Neuronal stem cell (in vitro differentiated cells): ENCODE results near the gene OBSCN.

Experiments used
- DNase-seq: peaks from one replicate; pipeline ENCODE4 v3.0.0-alpha.2; 2013; ENCODE audit warnings: low spot score
- H2AFZ ChIP-seq: one replicate; pipeline ENCODE4 v1.6.1; 2013; ENCODE audit warnings: mild to moderate bottlenecking, low read length, inconsistent platforms
- H2AK5ac ChIP-seq: 2 replicates; pipeline ENCODE4 v1.6.1; 2013; ENCODE audit warnings: low read depth, mild to moderate bottlenecking, inconsistent platforms, low read length, moderate library complexity, mixed read lengths
- H2BK120ac ChIP-seq: 2 replicates; pipeline ENCODE4 v1.6.1; 2013; ENCODE audit warnings: low read depth, mild to moderate bottlenecking, inconsistent platforms, low read length, moderate library complexity, mixed read lengths
- H2BK12ac ChIP-seq: one replicate; pipeline ENCODE4 v1.6.1; 2013; ENCODE audit warnings: low read length, inconsistent platforms
- H2BK15ac ChIP-seq: 2 replicates; pipeline ENCODE4 v1.6.1; 2013; ENCODE audit warnings: mild to moderate bottlenecking, low read length, inconsistent platforms, mixed read lengths
- H2BK5ac ChIP-seq: one replicate; pipeline ENCODE4 v1.6.1; 2013; ENCODE audit warnings: inconsistent platforms, mild to moderate bottlenecking, low read length, moderate library complexity
- H3K14ac ChIP-seq: one replicate; pipeline ENCODE4 v1.6.1; 2013; ENCODE audit warnings: low read length, inconsistent platforms
- H3K18ac ChIP-seq: 2 replicates; pipeline ENCODE4 v1.6.1; 2013; ENCODE audit warnings: low read length, inconsistent platforms
- H3K23ac ChIP-seq: 2 replicates; pipeline ENCODE4 v1.6.1; 2013; ENCODE audit warnings: low read depth, mild to moderate bottlenecking, mixed read lengths, low read length, inconsistent platforms; ENCODE audit not compliant: poor library complexity
- H3K27ac ChIP-seq: replicated peaks from 3 replicates; pipeline ENCODE4 v1.5.1; 2013; ENCODE audit warnings: low read length, inconsistent platforms
- H3K27me3 ChIP-seq, 3 experiments: 2 replicates each; pipeline ENCODE4 v1.6.1; 2013; ENCODE audit warnings: low read length in 3 of 3, mild to moderate bottlenecking in 2 of 3, inconsistent platforms in 1 of 3, low read depth in 1 of 3, mixed read lengths in 1 of 3, moderate library complexity in 1 of 3; ENCODE audit not compliant: control insufficient read depth in 3 of 3, insufficient read depth in 3 of 3
- H3K36me3 ChIP-seq, 2 donors: replicated peaks in 1 of 2; 2 replicates each; pipeline ENCODE4 v1.6.1; 2013; ENCODE audit warnings: low read length in 2 of 2; ENCODE audit not compliant: control insufficient read depth in 2 of 2, insufficient read depth in 2 of 2
- H3K4ac ChIP-seq: 2 replicates; pipeline ENCODE4 v1.6.1; 2013; ENCODE audit warnings: inconsistent platforms, mild to moderate bottlenecking, low read length, moderate library complexity
- H3K4me1 ChIP-seq, 2 donors: 1 replicate in 1 of 2; 2 replicates in 1 of 2; pipeline ENCODE4 v1.6.1; 2013; ENCODE audit warnings: low read length in 2 of 2, low read depth in 1 of 2; ENCODE audit not compliant: control insufficient read depth in 2 of 2, insufficient read depth in 1 of 2
- H3K4me2 ChIP-seq: one replicate; pipeline ENCODE4 v1.6.1; 2013; ENCODE audit warnings: mild to moderate bottlenecking, low read length, inconsistent platforms; ENCODE audit not compliant: insufficient read depth, poor library complexity, severe bottlenecking
- H3K4me3 ChIP-seq, 2 donors: 2 replicates each; pipeline ENCODE4 v1.5.1; 2013; ENCODE audit warnings: low read length in 2 of 2, mild to moderate bottlenecking in 2 of 2, inconsistent platforms in 1 of 2, moderate library complexity in 1 of 2
- H3K79me1 ChIP-seq: one replicate; pipeline ENCODE4 v1.6.1; 2013; ENCODE audit warnings: low read depth, mild to moderate bottlenecking, inconsistent platforms, low read length, moderate library complexity
- H3K9ac ChIP-seq: one replicate; pipeline ENCODE4 v1.6.1; 2013; ENCODE audit warnings: mild to moderate bottlenecking, low read depth, low read length, inconsistent platforms; ENCODE audit not compliant: poor library complexity
- H3K9me3 ChIP-seq, 2 donors: replicated peaks in 1 of 2; 2 replicates each; pipeline versions ENCODE3 to v1.6.1; 2013; ENCODE audit warnings: low read length in 2 of 2, mild to moderate bottlenecking in 2 of 2, inconsistent platforms in 1 of 2, low read depth in 1 of 2, mixed read lengths in 1 of 2, moderate library complexity in 1 of 2; ENCODE audit not compliant: control insufficient read depth in 2 of 2, insufficient read depth in 1 of 2
- H4K8ac ChIP-seq: one replicate; pipeline ENCODE4 v1.6.1; 2013; ENCODE audit warnings: low read depth, mild to moderate bottlenecking, inconsistent platforms, low read length, moderate library complexity
- H4K91ac ChIP-seq: one replicate; pipeline ENCODE4 v1.6.1; 2013; ENCODE audit warnings: low read length, low read depth, mild to moderate bottlenecking, inconsistent platforms; ENCODE audit not compliant: poor library complexity
- WGBS, 2 donors: extraction: QIAGEN DNeasy Blood & Tissue Kit; methylation state at CpG; one replicate each; pipeline ENCODE4 v1.1.7; 2013; ENCODE audit warnings: missing lambda C conversion rate in 2 of 2, mixed read lengths in 1 of 2; ENCODE audit not compliant: insufficient read length in 2 of 2, insufficient replicate concordance in 1 of 2; ENCODE audit errors: extremely low coverage in 2 of 2; 5-methylcytosine and 5-hydroxymethylcytosine counted together

The OBSCN gene

DNA sequence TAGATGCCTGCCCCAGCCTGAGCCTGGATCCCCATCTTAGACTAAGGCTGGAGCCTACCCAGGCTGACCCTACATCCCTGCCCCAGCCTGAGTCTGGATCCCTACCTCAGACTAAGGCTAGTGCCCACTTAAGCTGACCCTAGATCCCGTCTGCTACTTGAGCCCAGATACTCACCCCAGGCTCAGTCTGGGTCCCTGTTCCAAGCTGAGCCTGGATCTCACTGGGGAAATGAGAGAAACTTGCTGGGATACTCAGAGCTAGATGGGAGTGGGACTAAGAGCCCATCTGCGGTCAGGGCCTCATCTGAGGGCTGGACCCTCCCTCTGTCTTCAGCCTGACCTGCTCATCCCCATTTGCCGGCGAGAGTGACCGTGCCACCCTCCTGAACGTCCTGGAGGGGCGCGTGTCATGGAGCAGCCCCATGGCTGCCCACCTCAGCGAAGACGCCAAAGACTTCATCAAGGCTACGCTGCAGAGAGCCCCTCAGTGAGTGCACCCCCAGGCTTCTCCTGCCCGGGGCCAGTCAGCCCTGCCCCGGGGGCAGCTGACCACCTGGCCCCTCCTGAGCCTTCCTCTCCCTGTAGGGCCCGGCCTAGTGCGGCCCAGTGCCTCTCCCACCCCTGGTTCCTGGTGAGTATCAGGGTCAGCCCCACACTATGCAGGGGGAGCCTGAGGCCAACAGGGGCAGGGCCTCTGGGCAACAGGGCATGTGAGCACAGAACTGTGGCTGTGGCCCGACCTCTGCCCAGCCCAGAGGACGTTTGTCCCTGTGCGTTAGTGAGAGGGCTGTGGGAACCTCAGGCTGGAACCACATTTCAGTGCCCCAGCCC is 162.0 kb downstream of the OBSCN start:
- no peak overlapping the region for H2BK12ac ChIP-seq
- peak overlapping the region; percentile 87 for H3K18ac ChIP-seq
- peak overlapping the region; percentile 77 for H3K9ac ChIP-seq
- H3K27ac ChIP-seq = no peak overlapping the region
- DNase-seq = no peak
- H3K27me3 ChIP-seq = peaks cover 0 to 6% (median 0%) of the 10 kb centered on the region in 3 experiments
- no peaks in the 10 kb centered on the region for H3K36me3 ChIP-seq
- H3K23ac ChIP-seq = peak overlapping the region; percentile 55
- H2BK15ac ChIP-seq = no peak overlapping the region
- H3K4ac ChIP-seq = peak overlapping the region; percentile 66
- no peaks in the 10 kb centered on the region for H3K9me3 ChIP-seq
- H2BK5ac ChIP-seq = peak overlapping the region; percentile 24
- peak overlapping the region; percentile 89 for H3K14ac ChIP-seq
- no CpG with 5 or more reads among the region's 18 CpGs for WGBS, 2 donors
- H3K4me1 ChIP-seq = no peaks in the 10 kb centered on the region
- no peak overlapping the region for H4K91ac ChIP-seq
- no peak overlapping the region for H2BK120ac ChIP-seq
- no peak overlapping the region for H2AFZ ChIP-seq
- H3K79me1 ChIP-seq = peaks cover 1% of the 10 kb centered on the region
- H3K4me3 ChIP-seq = no peak overlapping the region
- H2AK5ac ChIP-seq = peak overlapping the region; percentile 56
- no peak overlapping the region for H3K4me2 ChIP-seq
- no peak overlapping the region for H4K8ac ChIP-seq

DNA sequence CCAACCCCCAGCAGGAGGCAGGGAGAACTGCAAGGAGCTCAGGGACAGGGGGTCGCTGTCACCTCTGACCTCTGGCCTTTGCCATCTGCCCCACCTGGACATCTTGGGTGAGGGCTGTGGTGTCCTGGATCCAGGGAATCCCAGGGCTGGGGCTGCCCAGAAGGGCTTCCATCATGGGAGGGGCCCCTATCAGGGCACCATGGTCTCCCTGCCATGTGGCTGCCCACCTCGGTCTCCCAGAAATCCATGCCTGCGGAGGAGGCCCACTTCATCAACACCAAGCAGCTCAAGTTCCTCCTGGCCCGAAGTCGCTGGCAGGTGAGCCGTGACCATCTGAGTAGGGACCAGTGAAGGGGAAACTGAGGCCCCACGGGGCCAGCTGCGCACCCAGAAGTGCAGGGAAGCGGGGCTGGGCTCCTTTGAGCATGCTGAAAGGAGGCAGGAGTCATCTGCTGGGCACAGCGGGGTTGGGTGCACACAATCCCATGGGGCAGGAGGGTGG is 162.6 kb downstream of the OBSCN start:
- Histone ChIP-seq H2BK15ac (no peak overlapping the region), H3K27ac (no peak overlapping the region), H2BK12ac (no peak overlapping the region), H3K4me2 (no peak overlapping the region), H2AK5ac (peak overlapping the region; percentile 56), H3K18ac (peak overlapping the region; percentile 87), H3K4ac (no peak overlapping the region), H3K4me3 (no peak overlapping the region), H4K91ac (no peak overlapping the region), H3K79me1 (peaks cover 1% of the 10 kb centered on the region), H3K4me1 (no peaks in the 10 kb centered on the region), H2BK5ac (peak overlapping the region; percentile 24), H2AFZ (no peak overlapping the region), H3K9ac (no peak overlapping the region), H4K8ac (peak overlapping the region; percentile 3), H3K14ac (peak overlapping the region; percentile 89), H3K27me3 (peaks cover 0 to 6% (median 0%) of the 10 kb centered on the region in 3 experiments), H3K36me3 (no peaks in the 10 kb centered on the region), H3K23ac (peak overlapping the region; percentile 20), H2BK120ac (no peak overlapping the region), H3K9me3 (no peaks in the 10 kb centered on the region)
- no peak for DNase-seq
- WGBS, 2 donors = no CpG with 5 or more reads among the region's 10 CpGs

DNA sequence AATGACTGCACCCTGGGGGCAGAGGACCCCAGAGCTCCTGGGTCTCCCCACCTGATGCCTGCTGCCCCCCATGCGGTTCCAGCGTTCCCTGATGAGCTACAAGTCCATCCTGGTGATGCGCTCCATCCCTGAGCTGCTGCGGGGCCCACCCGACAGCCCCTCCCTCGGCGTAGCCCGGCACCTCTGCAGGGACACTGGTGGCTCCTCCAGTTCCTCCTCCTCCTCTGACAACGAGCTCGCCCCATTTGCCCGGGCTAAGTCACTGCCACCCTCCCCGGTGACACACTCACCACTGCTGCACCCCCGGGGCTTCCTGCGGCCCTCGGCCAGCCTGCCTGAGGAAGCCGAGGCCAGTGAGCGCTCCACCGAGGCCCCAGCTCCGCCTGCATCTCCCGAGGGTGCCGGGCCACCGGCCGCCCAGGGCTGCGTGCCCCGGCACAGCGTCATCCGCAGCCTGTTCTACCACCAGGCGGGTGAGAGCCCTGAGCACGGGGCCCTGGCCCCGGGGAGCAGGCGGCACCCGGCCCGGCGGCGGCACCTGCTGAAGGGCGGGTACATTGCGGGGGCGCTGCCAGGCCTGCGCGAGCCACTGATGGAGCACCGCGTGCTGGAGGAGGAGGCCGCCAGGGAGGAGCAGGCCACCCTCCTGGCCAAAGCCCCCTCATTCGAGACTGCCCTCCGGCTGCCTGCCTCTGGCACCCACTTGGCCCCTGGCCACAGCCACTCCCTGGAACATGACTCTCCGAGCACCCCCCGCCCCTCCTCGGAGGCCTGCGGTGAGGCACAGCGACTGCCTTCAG is 163.3 kb downstream of the OBSCN start:
- no peak overlapping the region for H2AFZ ChIP-seq
- H3K79me1 ChIP-seq = peaks cover 2% of the 10 kb centered on the region
- H4K8ac ChIP-seq = peak overlapping the region; percentile 3
- peak overlapping the region; percentile 73 for H3K23ac ChIP-seq
- no peak for DNase-seq
- H2AK5ac ChIP-seq = peak overlapping the region; percentile 81
- H3K27me3 ChIP-seq = peaks cover 0 to 6% (median 0%) of the 10 kb centered on the region in 3 experiments
- no peak overlapping the region for H3K4me2 ChIP-seq
- no peaks in the 10 kb centered on the region for H3K9me3 ChIP-seq
- no CpG with 5 or more reads among the region's 50 CpGs for WGBS, 2 donors
- H3K18ac ChIP-seq = peak overlapping the region; percentile 48
- no peak overlapping the region for H2BK12ac ChIP-seq
- no peak overlapping the region for H2BK15ac ChIP-seq
- H3K14ac ChIP-seq = no peak overlapping the region
- no peaks in the 10 kb centered on the region for H3K4me1 ChIP-seq
- no peak overlapping the region for H3K9ac ChIP-seq
- no peak overlapping the region for H2BK120ac ChIP-seq
- no peak overlapping the region for H3K4me3 ChIP-seq
- H3K4ac ChIP-seq = no peak overlapping the region
- no peak overlapping the region for H3K27ac ChIP-seq
- H4K91ac ChIP-seq = no peak overlapping the region
- H2BK5ac ChIP-seq = peak overlapping the region; percentile 24
- no peaks in the 10 kb centered on the region for H3K36me3 ChIP-seq

DNA sequence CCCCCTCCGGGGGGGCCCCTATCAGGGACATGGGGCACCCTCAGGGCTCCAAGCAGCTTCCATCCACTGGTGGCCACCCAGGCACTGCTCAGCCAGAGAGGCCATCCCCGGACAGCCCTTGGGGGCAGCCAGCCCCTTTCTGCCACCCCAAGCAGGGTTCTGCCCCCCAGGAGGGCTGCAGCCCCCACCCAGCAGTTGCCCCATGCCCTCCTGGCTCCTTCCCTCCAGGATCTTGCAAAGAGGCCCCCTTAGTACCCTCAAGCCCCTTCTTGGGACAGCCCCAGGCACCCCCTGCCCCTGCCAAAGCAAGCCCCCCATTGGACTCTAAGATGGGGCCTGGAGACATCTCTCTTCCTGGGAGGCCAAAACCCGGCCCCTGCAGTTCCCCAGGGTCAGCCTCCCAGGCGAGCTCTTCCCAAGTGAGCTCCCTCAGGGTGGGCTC is 163.9 kb downstream of the OBSCN start:
- Histone ChIP-seq H4K91ac (no peak overlapping the region), H3K9ac (no peak overlapping the region), H3K9me3 (no peaks in the 10 kb centered on the region), H4K8ac (no peak overlapping the region), H2AFZ (no peak overlapping the region), H2BK15ac (no peak overlapping the region), H3K18ac (no peak overlapping the region), H2BK5ac (no peak overlapping the region), H3K14ac (peak overlapping the region; percentile 38), H3K36me3 (no peaks in the 10 kb centered on the region), H3K23ac (peak overlapping the region; percentile 73), H3K4ac (no peak overlapping the region), H3K4me1 (no peaks in the 10 kb centered on the region), H2BK12ac (no peak overlapping the region), H3K4me2 (no peak overlapping the region), H3K79me1 (peaks cover 2% of the 10 kb centered on the region), H2AK5ac (peak overlapping the region; percentile 81), H3K27me3 (peaks cover 0 to 5% (median 0%) of the 10 kb centered on the region in 3 experiments), H3K27ac (no peak overlapping the region), H2BK120ac (no peak overlapping the region), H3K4me3 (peak overlapping the region in 1 of 2 donors; percentile 40)
- no peak for DNase-seq
- WGBS, 2 donors = no CpG with 5 or more reads among the region's 4 CpGs
